Neural cell (in vitro differentiated cells): Measurements from ENCODE around the gene GMCL1. TPM values are rescaled to one million over a fixed set of nuclear protein-coding genes. Genes with fewer than 3 reads are reported as not detected.

ENCODE experiments used
- H2AFZ ChIP-seq: fragments of 200-600, 300-800 bp; sonication (generic), shearing (Covaris generic); 2 replicates; pipeline ENCODE4 v1.6.0; 2014; ENCODE audit warnings: low read depth, mild to moderate bottlenecking, antibody characterized with exemption, low read length, moderate library complexity
- H3F3A ChIP-seq: fragments of 200-600 bp; shearing (Covaris generic); 2 replicates; pipeline ENCODE4 v1.6.1; 2016; ENCODE audit warnings: mild to moderate bottlenecking, moderate library complexity, mixed read lengths, antibody characterized with exemption, low read length; ENCODE audit not compliant: insufficient read depth, poor library complexity, severe bottlenecking
- H3K27ac ChIP-seq: fragments of 200-600, 300-800 bp; sonication (generic), shearing (Covaris generic); 2 replicates; pipeline ENCODE4 v1.5.1; 2014; ENCODE audit warnings: mild to moderate bottlenecking, low read length, moderate library complexity
- H3K27me3 ChIP-seq: fragments of 300-800, 200-600 bp; sonication (generic), shearing (Covaris generic); 2 replicates; pipeline ENCODE4 v1.6.0; 2014; ENCODE audit warnings: mild to moderate bottlenecking, low read depth, low read length, moderate library complexity; ENCODE audit not compliant: insufficient read depth
- H3K36me3 ChIP-seq: fragments of 300-800, 200-600 bp; sonication (generic), shearing (Covaris generic); 2 replicates; pipeline ENCODE4 v1.5.1; 2014; ENCODE audit warnings: mild to moderate bottlenecking, antibody characterized with exemption, low read length, moderate library complexity; ENCODE audit not compliant: insufficient read depth
- H3K4me2 ChIP-seq: fragments of 300-800, 200-600 bp; sonication (generic), shearing (Covaris generic); 2 replicates; pipeline ENCODE4 v1.6.0; 2014; ENCODE audit warnings: mild to moderate bottlenecking, low read length
- H3K4me3 ChIP-seq: fragments of 300-800, 200-600 bp; sonication (generic), shearing (Covaris generic); 2 replicates; pipeline ENCODE4 v1.5.1; 2014; ENCODE audit warnings: mild to moderate bottlenecking, low read length, moderate library complexity
- H3K79me2 ChIP-seq: fragments of 200-600 bp; shearing (Covaris generic); replicated peaks from 2 replicates; pipeline ENCODE4 v1.6.0; 2014; ENCODE audit warnings: mild to moderate bottlenecking, low read length, moderate library complexity; ENCODE audit not compliant: insufficient read depth
- H3K9ac ChIP-seq: fragments of 300-800, 200-600 bp; sonication (generic), shearing (Covaris generic); 2 replicates; pipeline ENCODE4 v1.6.1; 2016; ENCODE audit warnings: mild to moderate bottlenecking, low read length, mixed read lengths
- H3K9me2 ChIP-seq: fragments of 200-600 bp; shearing (Covaris generic); 2 replicates; pipeline ENCODE4 v1.6.1; 2016; ENCODE audit warnings: mild to moderate bottlenecking, low read length, mixed read lengths; ENCODE audit not compliant: insufficient read depth
- H3K9me3 ChIP-seq: fragments of 200-600, 300-800 bp; sonication (generic), shearing (Covaris generic); 2 replicates; pipeline ENCODE4 v1.6.1; 2016; ENCODE audit warnings: mild to moderate bottlenecking, mixed run types, low read length, moderate library complexity, mixed read lengths
- H4K20me1 ChIP-seq: fragments of 200-600 bp; shearing (Covaris generic); 2 replicates; pipeline ENCODE4 v1.6.1; 2016; ENCODE audit warnings: mild to moderate bottlenecking, mixed run types; ENCODE audit not compliant: insufficient read depth
- EP300 ChIP-seq: fragments of 450-650 bp; conservative IDR thresholded peaks from 2 replicates; pipeline ENCODE4 v1.6.1; 2014; ENCODE audit warnings: antibody characterized with exemption, mild to moderate bottlenecking, moderate library complexity; ENCODE audit not compliant: poor library complexity, severe bottlenecking
- EZH2 ChIP-seq: fragments of 200-600, 300-800 bp; shearing (Covaris generic), sonication (generic); IDR thresholded peaks from 2 replicates; pipeline ENCODE4 v1.6.1; 2014; ENCODE audit warnings: antibody characterized with exemption, low read length, borderline replicate concordance, mild to moderate bottlenecking; ENCODE audit not compliant: insufficient read depth, poor library complexity, severe bottlenecking
- MXI1 ChIP-seq: fragments of 450-650 bp; conservative IDR thresholded peaks from 2 replicates; pipeline ENCODE4 v1.6.1; 2014; ENCODE audit warnings: antibody characterized with exemption, mild to moderate bottlenecking; ENCODE audit not compliant: poor library complexity, severe bottlenecking
- POLR2AphosphoS5 ChIP-seq: IDR thresholded peaks from 2 replicates; pipeline ENCODE4 v1.6.1; 2012
- RAD21 ChIP-seq: fragments of 450-650 bp; conservative IDR thresholded peaks from 2 replicates; pipeline ENCODE4 v1.6.1; 2014; ENCODE audit warnings: antibody characterized with exemption, mild to moderate bottlenecking, moderate library complexity
- SMC3 ChIP-seq: fragments of 450-650 bp; conservative IDR thresholded peaks from 2 replicates; pipeline ENCODE4 v1.6.1; 2014; ENCODE audit warnings: antibody characterized with exemption, mild to moderate bottlenecking, moderate library complexity; ENCODE audit not compliant: poor library complexity
- TAF1 ChIP-seq: IDR thresholded peaks from 2 replicates; pipeline ENCODE4 v1.6.1; 2012; ENCODE audit warnings: low read depth
- polyA plus RNA-seq: library from polyadenylated mRNA; depleted of rRNA; stranded (reverse); fragments of >200 nt; gene quantifications from 2 replicates; pipeline ENCODE4 v1.2.3, GENCODE V29; 2014
- TF ChIP-seq, protein P1 (sequence below): fragments of 450-650 bp; IDR thresholded peaks from 2 replicates; pipeline ENCODE4 v1.5.1; 2014; ENCODE audit warnings: antibody characterized with exemption, mild to moderate bottlenecking, moderate library complexity; ENCODE audit not compliant: poor library complexity, severe bottlenecking
- TF ChIP-seq, protein P2 (sequence below): IDR thresholded peaks from 2 replicates; pipeline ENCODE4 v1.6.1; 2012; ENCODE audit warnings: borderline replicate concordance

GMCL1 gene
- polyA plus RNA-seq, 1 donor from 2014 or later: 18.8 TPM

DNA sequence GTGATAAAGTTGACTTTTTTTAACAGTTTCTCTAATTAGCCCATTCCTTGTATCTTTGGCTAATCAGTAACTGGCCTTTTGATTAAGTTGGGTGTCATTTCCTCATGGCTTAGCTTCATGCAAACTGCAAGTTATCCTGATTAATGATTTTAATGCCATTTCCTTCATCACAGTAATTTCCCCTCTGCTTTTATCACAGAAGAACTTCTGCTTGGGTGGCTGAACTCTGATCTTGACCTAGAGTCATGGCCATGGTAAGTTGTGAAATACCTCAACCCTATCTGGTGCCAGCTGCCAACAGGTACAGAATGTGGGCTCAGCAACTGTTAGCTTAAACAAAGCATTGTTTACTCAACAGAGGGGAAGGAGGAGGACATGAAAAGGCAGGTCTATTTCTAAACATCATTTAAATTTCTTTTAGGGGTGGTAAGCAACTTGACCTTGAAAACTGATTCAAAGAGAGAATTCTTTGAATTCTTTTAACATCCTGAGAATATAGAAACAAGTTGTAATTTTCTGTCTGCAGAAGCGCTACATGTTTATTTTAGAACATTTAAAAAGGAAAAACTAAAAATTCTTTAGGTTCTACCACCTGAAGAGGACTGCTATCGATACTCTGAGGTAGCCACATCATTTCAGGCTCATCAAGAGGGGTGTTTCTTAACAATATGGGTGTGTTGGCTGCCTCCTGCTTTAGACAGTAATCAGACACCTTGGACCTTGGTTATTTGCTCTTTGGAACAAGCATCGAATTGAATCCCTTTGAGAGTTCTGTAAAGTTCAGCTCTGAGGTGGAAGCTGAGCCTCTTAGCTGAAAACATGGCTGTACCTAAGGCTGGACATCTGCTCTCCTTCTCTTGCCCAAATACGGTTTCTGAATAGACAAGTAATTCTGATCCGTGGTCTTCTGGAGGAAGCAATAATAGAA lies 47.9 kb upstream of the GMCL1 start:
- H3K9ac ChIP-seq: no peak overlapping the region
- H3F3A ChIP-seq: no peaks in the 10 kb centered on the region
- H3K9me3 ChIP-seq: no peaks in the 10 kb centered on the region
- H3K27me3 ChIP-seq: no peaks in the 10 kb centered on the region
- H4K20me1 ChIP-seq: no peaks in the 10 kb centered on the region
- TF ChIP-seq TAF1 (no peak), SMC3 (no peak), EP300 (no peak), MXI1 (no peak), RAD21 (no peak), EZH2 (no peak), POLR2AphosphoS5 (no peak)
- TF ChIP-seq, protein P1, sequence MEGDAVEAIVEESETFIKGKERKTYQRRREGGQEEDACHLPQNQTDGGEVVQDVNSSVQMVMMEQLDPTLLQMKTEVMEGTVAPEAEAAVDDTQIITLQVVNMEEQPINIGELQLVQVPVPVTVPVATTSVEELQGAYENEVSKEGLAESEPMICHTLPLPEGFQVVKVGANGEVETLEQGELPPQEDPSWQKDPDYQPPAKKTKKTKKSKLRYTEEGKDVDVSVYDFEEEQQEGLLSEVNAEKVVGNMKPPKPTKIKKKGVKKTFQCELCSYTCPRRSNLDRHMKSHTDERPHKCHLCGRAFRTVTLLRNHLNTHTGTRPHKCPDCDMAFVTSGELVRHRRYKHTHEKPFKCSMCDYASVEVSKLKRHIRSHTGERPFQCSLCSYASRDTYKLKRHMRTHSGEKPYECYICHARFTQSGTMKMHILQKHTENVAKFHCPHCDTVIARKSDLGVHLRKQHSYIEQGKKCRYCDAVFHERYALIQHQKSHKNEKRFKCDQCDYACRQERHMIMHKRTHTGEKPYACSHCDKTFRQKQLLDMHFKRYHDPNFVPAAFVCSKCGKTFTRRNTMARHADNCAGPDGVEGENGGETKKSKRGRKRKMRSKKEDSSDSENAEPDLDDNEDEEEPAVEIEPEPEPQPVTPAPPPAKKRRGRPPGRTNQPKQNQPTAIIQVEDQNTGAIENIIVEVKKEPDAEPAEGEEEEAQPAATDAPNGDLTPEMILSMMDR: no peak
- TF ChIP-seq, protein P2, sequence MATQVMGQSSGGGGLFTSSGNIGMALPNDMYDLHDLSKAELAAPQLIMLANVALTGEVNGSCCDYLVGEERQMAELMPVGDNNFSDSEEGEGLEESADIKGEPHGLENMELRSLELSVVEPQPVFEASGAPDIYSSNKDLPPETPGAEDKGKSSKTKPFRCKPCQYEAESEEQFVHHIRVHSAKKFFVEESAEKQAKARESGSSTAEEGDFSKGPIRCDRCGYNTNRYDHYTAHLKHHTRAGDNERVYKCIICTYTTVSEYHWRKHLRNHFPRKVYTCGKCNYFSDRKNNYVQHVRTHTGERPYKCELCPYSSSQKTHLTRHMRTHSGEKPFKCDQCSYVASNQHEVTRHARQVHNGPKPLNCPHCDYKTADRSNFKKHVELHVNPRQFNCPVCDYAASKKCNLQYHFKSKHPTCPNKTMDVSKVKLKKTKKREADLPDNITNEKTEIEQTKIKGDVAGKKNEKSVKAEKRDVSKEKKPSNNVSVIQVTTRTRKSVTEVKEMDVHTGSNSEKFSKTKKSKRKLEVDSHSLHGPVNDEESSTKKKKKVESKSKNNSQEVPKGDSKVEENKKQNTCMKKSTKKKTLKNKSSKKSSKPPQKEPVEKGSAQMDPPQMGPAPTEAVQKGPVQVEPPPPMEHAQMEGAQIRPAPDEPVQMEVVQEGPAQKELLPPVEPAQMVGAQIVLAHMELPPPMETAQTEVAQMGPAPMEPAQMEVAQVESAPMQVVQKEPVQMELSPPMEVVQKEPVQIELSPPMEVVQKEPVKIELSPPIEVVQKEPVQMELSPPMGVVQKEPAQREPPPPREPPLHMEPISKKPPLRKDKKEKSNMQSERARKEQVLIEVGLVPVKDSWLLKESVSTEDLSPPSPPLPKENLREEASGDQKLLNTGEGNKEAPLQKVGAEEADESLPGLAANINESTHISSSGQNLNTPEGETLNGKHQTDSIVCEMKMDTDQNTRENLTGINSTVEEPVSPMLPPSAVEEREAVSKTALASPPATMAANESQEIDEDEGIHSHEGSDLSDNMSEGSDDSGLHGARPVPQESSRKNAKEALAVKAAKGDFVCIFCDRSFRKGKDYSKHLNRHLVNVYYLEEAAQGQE: no peak
- H3K27ac ChIP-seq: no peak overlapping the region
- H3K9me2 ChIP-seq: no peaks in the 10 kb centered on the region
- H3K4me2 ChIP-seq: no peak overlapping the region
- H3K36me3 ChIP-seq: no peaks in the 10 kb centered on the region
- no peak overlapping the region for H2AFZ ChIP-seq
- no peaks in the 10 kb centered on the region for H3K79me2 ChIP-seq
- no peak overlapping the region for H3K4me3 ChIP-seq

DNA sequence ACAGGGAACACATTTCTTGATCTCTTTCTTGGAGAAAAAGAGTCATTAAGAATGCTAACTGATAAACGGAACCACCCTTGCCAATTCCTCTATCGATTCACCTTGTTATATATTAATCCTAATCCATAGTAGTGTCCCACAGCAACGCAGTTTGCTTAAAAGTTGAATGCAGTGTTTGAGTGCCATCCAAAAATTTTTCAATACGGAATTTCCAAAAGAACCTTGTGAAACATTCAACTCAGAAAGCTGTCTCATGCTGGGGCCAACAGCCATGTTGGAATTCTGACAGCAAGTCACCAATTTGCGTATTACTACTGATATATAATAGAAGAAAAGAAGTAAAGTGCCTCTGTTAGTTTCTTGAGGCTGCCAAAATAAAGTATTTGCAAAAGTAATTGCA lies 45.2 kb upstream of the GMCL1 start:
- Histone ChIP-seq H3K4me3 (no peak overlapping the region), H2AFZ (no peak overlapping the region), H3K27me3 (no peaks in the 10 kb centered on the region), H3K9me3 (no peaks in the 10 kb centered on the region), H3K4me2 (no peak overlapping the region), H3K36me3 (no peaks in the 10 kb centered on the region), H3F3A (no peaks in the 10 kb centered on the region), H3K9me2 (no peaks in the 10 kb centered on the region), H4K20me1 (no peaks in the 10 kb centered on the region), H3K79me2 (no peaks in the 10 kb centered on the region), H3K27ac (no peak overlapping the region), H3K9ac (no peak overlapping the region)
- TF ChIP-seq MXI1 (no peak), RAD21 (no peak), EZH2 (no peak), EP300 (no peak), POLR2AphosphoS5 (no peak), SMC3 (no peak), TAF1 (no peak)
- TF ChIP-seq, protein P2: no peak
- TF ChIP-seq, protein P1: no peak
